K562 (cell line): ENCODE measurements around the gene IMMP2L. TPM values are rescaled to one million over a fixed set of nuclear protein-coding genes. Genes with fewer than 3 reads are reported as not detected.
A peak's percentile ranks its signal among the peaks of the same experiment; 100 is the strongest.

Experiments used
- ATAC-seq: fragments of 200-7000 bp; cut with Tn5 transposase; 3 replicates; pipeline ENCODE4 v1.9.1; 2020; ENCODE audit warnings: moderate library complexity
- BruUV-seq: library from RNA; stranded (reverse); fragments of 400-500 nt; replicated peaks from 2 replicates; lab custom pipeline; 2021; lab: Mats Ljungman, UMichigan
- CTCF ChIA-PET: fragments of 300-600 bp; formaldehyde crosslinking; extraction: SDS; loops from one replicate; lab custom pipeline; 2021; ENCODE audit warnings: low intra/inter-chr PET ratio; lab: Yijun Ruan, JAX
- POLR2A ChIA-PET: fragments of 300-600, 350-650 bp; sonication (Branson Sonifier 250); formaldehyde crosslinking; extraction: SDS; loops from one replicate; lab custom pipeline; 2021; ENCODE audit warnings: antibody characterized with exemption, inconsistent platforms; lab: Yijun Ruan, JAX
- DNase-seq, 4 experiments: peaks; one replicate each; pipeline versions ENCODE4 v3.0.0 to v3.0.0-alpha.2; 2011 to 2018; ENCODE audit warnings: low spot score in 3 of 4, mixed read lengths in 3 of 4; ENCODE audit errors: extremely low read depth in 1 of 4
- FAIRE-seq: peaks from 2 replicates; lab custom pipeline; 2011; peaks lifted over from hg19 to GRCh38; lab: Jason Lieb, UNC
- H2AFZ ChIP-seq: 2 replicates; pipeline ENCODE4 v1.6.0; 2011; ENCODE audit warnings: low read depth, low read length, control low read depth, inconsistent platforms
- H3K27ac ChIP-seq: fragments of 200-600 bp; 3 replicates; pipeline ENCODE4 v1.8.0; 2011; ENCODE audit warnings: low read depth, mild to moderate bottlenecking, control low read depth, inconsistent platforms, low read length, moderate library complexity, mixed read lengths; ENCODE audit errors: extremely low read depth
- H3K27me3 ChIP-seq, 2 experiments: fragments of 300-600 bp in 1 of 2; 2 replicates in 1 of 2; 3 replicates in 1 of 2; pipeline versions ENCODE4 v1.6.0 to v1.8.0; 2011; ENCODE audit warnings: inconsistent platforms in 2 of 2, low read length in 2 of 2, mild to moderate bottlenecking in 1 of 2, mixed read lengths in 1 of 2, moderate library complexity in 1 of 2; ENCODE audit not compliant: control insufficient read depth in 2 of 2, insufficient read depth in 2 of 2
- H3K36me3 ChIP-seq: fragments of 300-600 bp; 3 replicates; pipeline ENCODE4 v1.8.0; 2011; ENCODE audit warnings: mild to moderate bottlenecking, low read length, inconsistent platforms; ENCODE audit not compliant: control insufficient read depth, insufficient read depth
- H3K4me1 ChIP-seq, 2 experiments: fragments of 200-600 bp in 1 of 2; replicated peaks in 1 of 2; 2 replicates in 1 of 2; 3 replicates in 1 of 2; pipeline versions ENCODE4 v1.5.1 to v1.8.0; 2011; ENCODE audit warnings: inconsistent platforms in 2 of 2, low read length in 2 of 2, mild to moderate bottlenecking in 1 of 2, mixed read lengths in 1 of 2, moderate library complexity in 1 of 2; ENCODE audit not compliant: control insufficient read depth in 2 of 2, insufficient read depth in 2 of 2
- H3K4me2 ChIP-seq: 2 replicates; pipeline ENCODE4 v1.6.1; 2011; ENCODE audit warnings: low read length, control low read depth, inconsistent platforms, mixed read lengths; ENCODE audit not compliant: insufficient read depth
- H3K4me3 ChIP-seq: fragments of 200-600 bp; sonication (generic), shearing (Covaris generic); 2 replicates; pipeline ENCODE4 v1.5.1; 2016; ENCODE audit warnings: control low read depth, inconsistent platforms
- H3K79me2 ChIP-seq: fragments of 200-600 bp; 3 replicates; pipeline ENCODE4 v1.8.0; 2011; ENCODE audit warnings: low read length, inconsistent platforms; ENCODE audit not compliant: control insufficient read depth, insufficient read depth
- H3K9ac ChIP-seq, 2 experiments: 2 replicates each; pipeline versions ENCODE4 v1.6.0 to v1.6.1; 2011; ENCODE audit warnings: low read depth in 2 of 2, low read length in 2 of 2, control low read depth in 1 of 2, inconsistent platforms in 1 of 2, mild to moderate bottlenecking in 1 of 2, mixed read lengths in 1 of 2; ENCODE audit not compliant: insufficient read depth in 1 of 2
- H3K9me1 ChIP-seq: one replicate; pipeline ENCODE4 v1.6.0; 2011; ENCODE audit warnings: inconsistent platforms, mild to moderate bottlenecking, low read length, moderate library complexity; ENCODE audit not compliant: control insufficient read depth, insufficient read depth
- H3K9me3 ChIP-seq: replicated peaks from 2 replicates; pipeline ENCODE4 v1.5.1; 2011; ENCODE audit warnings: low read depth, low read length, inconsistent platforms; ENCODE audit not compliant: control insufficient read depth, insufficient read depth
- H4K20me1 ChIP-seq: replicated peaks from 2 replicates; pipeline ENCODE4 v1.6.1; 2011; ENCODE audit warnings: low read length, inconsistent platforms, mixed read lengths; ENCODE audit not compliant: control insufficient read depth, insufficient read depth
- ATF7 ChIP-seq: fragments of 450-650 bp; IDR thresholded peaks from 2 replicates; pipeline ENCODE4 v1.7.1; 2014; ENCODE audit warnings: mild to moderate bottlenecking, moderate library complexity
- COPS2 ChIP-seq: fragments of 450-650 bp; conservative IDR thresholded peaks from 2 replicates; pipeline ENCODE4 v1.6.1; 2016; ENCODE audit warnings: mild to moderate bottlenecking, moderate library complexity
- GATAD2A ChIP-seq: fragments of 450-650 bp; IDR thresholded peaks from 2 replicates; pipeline ENCODE4 v1.6.1; 2017
- POLR2A ChIP-seq: fragments of 450-650 bp; conservative IDR thresholded peaks from 2 replicates; pipeline ENCODE4 v1.6.1; 2016
- ZNF124 ChIP-seq: sonication (generic); formaldehyde crosslinking; IDR thresholded peaks from 2 replicates; pipeline ENCODE4 v1.8.1; 2022; ENCODE audit warnings: missing genetic modification reagents
- ZNF174 ChIP-seq: fragments of 250-450 bp; sonication (Bioruptor Pico); IDR thresholded peaks from 2 replicates; pipeline ENCODE4 v1.4.0; 2020; ENCODE audit warnings: mild to moderate bottlenecking
- ZNF584 ChIP-seq: fragments of 200-800 bp; sonication (Bioruptor generic); IDR thresholded peaks from 2 replicates; pipeline ENCODE4 v1.6.1; 2016; ENCODE audit warnings: low read depth, mild to moderate bottlenecking, missing genetic modification characterization, missing compliant biosample characterization
- WGBS: fragments of 100-300 bp; shearing (Covaris generic); methylation state at CpG from one replicate; pipeline ENCODE4 v1.1.6; 2016; ENCODE audit warnings: low coverage, mixed read lengths; ENCODE audit not compliant: insufficient coverage; ENCODE audit errors: missing lambda C conversion rate; 5-methylcytosine and 5-hydroxymethylcytosine counted together
- in situ Hi-C: fragments of 300-500 bp; cut with MboI; formaldehyde crosslinking; loops from 4 replicates; pipeline ENCODE4 v1.15.0; 2018; ENCODE audit warnings: inconsistent platforms, mixed read lengths
- intact Hi-C: fragments of 100-400 bp; cut with micrococcal nuclease; formaldehyde crosslinking; loops from 2 replicates; pipeline ENCODE4 v1.14.2; 2022
- polyA plus RNA-seq, 8 experiments: library from polyadenylated mRNA; depleted of rRNA in 4 of 8; stranded (reverse) in 5 of 8; unstranded in 3 of 8; fragments of >200 nt; fragmentation: Nextera tagmentation in 2 of 8; fragmentation: Illumina TruSeq in 1 of 8; extraction: Ambion mirVana in 2 of 8; extraction: Trizol in 1 of 8; gene quantifications; 2 replicates each; pipeline versions ENCODE4 v1.2.1 to v1.2.3, GENCODE V29; 2011 to 2014; ENCODE audit warnings: inconsistent platforms in 1 of 8, missing spikeins in 1 of 8
- total RNA-seq, 7 experiments: library from RNA; depleted of rRNA in 6 of 7; stranded (reverse); fragments of >200 nt in 6 of 7; fragmentation: Illumina TruSeq in 2 of 7; extraction: Trizol in 2 of 7; gene quantifications; 2 replicates each; pipeline versions ENCODE4 v1.2.1 to v1.2.3, GENCODE V29; 2011 to 2021; ENCODE audit warnings: low replicate concordance in 1 of 7
- TF ChIP-seq, protein P1 (sequence below), 2 experiments: fragments of 450-650 bp in 1 of 2; sonication (generic) in 1 of 2; formaldehyde crosslinking in 1 of 2; IDR thresholded peaks in 1 of 2; conservative IDR thresholded peaks in 1 of 2; 2 replicates each; pipeline versions ENCODE4 v1.6.1 to v1.8.1; 2016 to 2023; ENCODE audit warnings: mild to moderate bottlenecking in 2 of 2, moderate library complexity in 2 of 2, inconsistent platforms in 1 of 2, missing genetic modification reagents in 1 of 2

Gene IMMP2L
- total and polyA plus RNA-seq, 9 of the 15 experiments (the other 6 are each of a cell fraction or from before 2014, with no cell fraction given): 29.7 to 116 (median 53.0) TPM

DNA sequence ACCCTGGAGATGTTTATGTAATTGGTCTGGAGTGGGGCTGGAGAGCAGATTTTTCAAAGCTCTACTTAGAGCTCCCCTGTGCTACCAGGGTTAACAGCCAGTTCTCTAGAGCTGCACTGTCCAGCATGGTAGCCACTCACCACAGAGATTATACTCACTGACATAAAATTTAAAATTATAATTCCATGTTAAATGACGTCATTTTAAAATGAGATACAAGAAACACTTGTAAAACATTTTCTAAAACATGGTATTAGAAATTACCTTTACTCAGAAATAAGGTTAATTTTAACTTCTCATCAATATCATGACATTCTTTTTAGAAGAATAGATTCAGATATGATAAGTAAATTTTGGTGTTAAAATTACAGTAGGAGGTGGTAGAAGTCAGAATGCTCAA, 777.5 kb downstream of the IMMP2L start:
- 3% methylated on average over 1 of the region's 1 CpG for WGBS

DNA sequence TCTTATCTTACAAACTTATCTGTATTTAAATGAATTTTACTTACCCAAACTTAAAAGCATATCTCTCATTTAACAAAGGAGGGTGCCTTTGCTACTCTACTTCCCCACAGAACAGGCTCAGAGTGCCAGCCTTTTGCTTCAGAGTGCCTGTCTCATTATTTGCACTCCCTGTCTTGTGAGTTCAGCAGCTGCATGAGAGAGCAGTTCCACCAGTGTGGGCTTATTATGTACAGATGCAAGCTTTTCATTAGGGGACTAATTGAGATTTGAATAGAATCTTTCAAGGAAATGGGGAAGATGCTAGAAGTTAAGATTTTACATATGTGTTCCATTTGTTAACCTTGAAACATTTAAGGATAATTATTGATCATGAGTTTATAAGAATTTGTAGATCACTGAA, 781.6 kb downstream of the IMMP2L start:
- no peak for DNase-seq
- TF ChIP-seq POLR2A (no peak), ZNF174 (CRISPR knock-in tag) (no peak)
- TF ChIP-seq, all 486 proteins: peak for 0
- ATAC-seq (no peak), FAIRE-seq (no peak)
- ChIA-PET CTCF (no interaction called here), POLR2A (no interaction called here)
- intact Hi-C loops: no loop called here
- no peaks in the 10 kb centered on the region for H3K9me1 ChIP-seq
- in situ Hi-C loops: no loop called here
- H3K9ac ChIP-seq: no peak overlapping the region
- no peaks in the 10 kb centered on the region for H3K4me1 ChIP-seq
- no peak overlapping the region for H3K4me3 ChIP-seq
- no peaks in the 10 kb centered on the region for H4K20me1 ChIP-seq
- no peaks in the 10 kb centered on the region for H3K36me3 ChIP-seq
- no peak overlapping the region for H2AFZ ChIP-seq
- H3K9me3 ChIP-seq: no peaks in the 10 kb centered on the region
- no peak overlapping the region for H3K27ac ChIP-seq
- H3K79me2 ChIP-seq: no peaks in the 10 kb centered on the region
- H3K4me2 ChIP-seq: no peak overlapping the region
- BruUV-seq: no TSS peak
- no peaks in the 10 kb centered on the region for H3K27me3 ChIP-seq

More for the DNA sequence above, 777.5 kb downstream of the IMMP2L start:
- H2AFZ ChIP-seq: no peak overlapping the region
- H3K9ac ChIP-seq: no peak overlapping the region
- H3K4me3 ChIP-seq: no peak overlapping the region
- H3K27ac ChIP-seq: no peak overlapping the region
- H3K9me3 ChIP-seq: no peaks in the 10 kb centered on the region
- ChIA-PET CTCF (no interaction called here), POLR2A (no interaction called here)
- no peaks in the 10 kb centered on the region for H3K27me3 ChIP-seq
- intact Hi-C loops (no loop called here), in situ Hi-C loops (no loop called here)
- H3K4me2 ChIP-seq: no peak overlapping the region
- H3K79me2 ChIP-seq: no peaks in the 10 kb centered on the region
- BruUV-seq: no TSS peak
- no peaks in the 10 kb centered on the region for H3K9me1 ChIP-seq
- H3K4me1 ChIP-seq: no peaks in the 10 kb centered on the region
- ATAC-seq (no peak), DNase-seq (no peak), FAIRE-seq (no peak)
- TF ChIP-seq ZNF584 (no peak), ATF7 (peak; percentile 76; the same call in 1 of the 2 replicates), ZNF124 (CRISPR knock-in tag) (no peak), GATAD2A (no peak), COPS2 (no peak)
- TF ChIP-seq, protein P1, sequence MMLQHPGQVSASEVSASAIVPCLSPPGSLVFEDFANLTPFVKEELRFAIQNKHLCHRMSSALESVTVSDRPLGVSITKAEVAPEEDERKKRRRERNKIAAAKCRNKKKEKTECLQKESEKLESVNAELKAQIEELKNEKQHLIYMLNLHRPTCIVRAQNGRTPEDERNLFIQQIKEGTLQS (IDR thresholded peaks at IDR 0.05): peak; percentile 76
- TF ChIP-seq, protein P1 (CRISPR knock-in tag; conservative IDR thresholded peaks at IDR 0.05): no peak
- no peaks in the 10 kb centered on the region for H3K36me3 ChIP-seq
- no peaks in the 10 kb centered on the region for H4K20me1 ChIP-seq
